HG03039 (cell line): ENCODE data around the gene OR9Q2.
"Not testable (repeated sequence)": the region's sequence is repeated elsewhere in the genome, so short reads cannot be mapped to it uniquely, and the experiment has no call there.

Experiments used
- ATAC-seq: cut with Tn5 transposase; IDR thresholded peaks from one replicate; pipeline ENCODE4 v1.9.1; 2021; ENCODE audit warnings: mild to moderate bottlenecking, moderate library complexity; ENCODE audit not compliant: unreplicated experiment

Gene OR9Q2, protein sequence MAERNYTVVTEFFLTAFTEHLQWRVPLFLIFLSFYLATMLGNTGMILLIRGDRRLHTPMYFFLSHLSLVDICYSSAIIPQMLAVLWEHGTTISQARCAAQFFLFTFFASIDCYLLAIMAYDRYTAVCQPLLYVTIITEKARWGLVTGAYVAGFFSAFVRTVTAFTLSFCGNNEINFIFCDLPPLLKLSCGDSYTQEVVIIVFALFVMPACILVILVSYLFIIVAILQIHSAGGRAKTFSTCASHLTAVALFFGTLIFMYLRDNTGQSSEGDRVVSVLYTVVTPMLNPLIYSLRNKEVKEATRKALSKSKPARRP

DNA sequence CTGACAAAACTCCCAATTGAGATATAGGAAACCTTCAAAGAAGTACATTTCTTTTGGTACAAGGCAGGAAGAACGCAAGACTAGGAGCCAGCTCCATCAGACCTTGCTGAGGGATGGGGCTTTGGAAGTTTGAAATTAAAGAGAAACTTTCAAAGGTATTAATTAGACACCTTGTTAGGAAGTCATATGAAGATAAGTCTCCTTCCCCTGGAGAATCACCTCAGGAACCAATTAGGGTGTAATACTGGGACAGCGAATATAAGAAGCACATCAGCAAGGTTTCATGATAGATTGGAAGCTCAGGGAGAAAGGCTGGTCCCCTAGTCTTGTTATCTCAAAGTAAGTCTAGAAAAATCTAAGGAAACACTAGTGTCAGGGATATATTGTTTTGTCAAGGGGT lies at the start of gene OR9Q2:
Gene OR9Q2 (plus strand): TSS at position 301 of the 400 bp plus-strand sequence. CDS start 1,421 bp downstream, outside the sequence.
- ATAC-seq = no peak

DNA sequence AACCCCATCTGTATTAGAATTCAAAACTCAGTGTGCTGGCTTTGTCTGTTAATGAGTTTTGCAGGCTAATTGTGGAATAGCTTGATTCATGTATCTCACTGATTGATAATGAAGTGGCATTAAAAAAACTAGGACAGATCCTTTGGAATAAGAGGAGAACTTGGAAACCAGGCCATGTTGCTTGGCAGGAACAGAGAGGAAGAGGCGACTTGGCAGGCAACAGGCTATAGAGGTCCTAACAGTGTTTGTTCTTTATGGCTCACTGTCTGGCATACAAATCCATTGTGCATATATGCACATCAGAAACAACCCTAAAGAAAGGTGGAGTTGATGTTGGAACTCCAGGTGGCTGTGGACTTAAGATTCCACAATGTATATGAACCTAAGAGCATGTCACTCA lies 46.1 kb upstream of the OR9Q2 start:
- ATAC-seq = no peak

DNA sequence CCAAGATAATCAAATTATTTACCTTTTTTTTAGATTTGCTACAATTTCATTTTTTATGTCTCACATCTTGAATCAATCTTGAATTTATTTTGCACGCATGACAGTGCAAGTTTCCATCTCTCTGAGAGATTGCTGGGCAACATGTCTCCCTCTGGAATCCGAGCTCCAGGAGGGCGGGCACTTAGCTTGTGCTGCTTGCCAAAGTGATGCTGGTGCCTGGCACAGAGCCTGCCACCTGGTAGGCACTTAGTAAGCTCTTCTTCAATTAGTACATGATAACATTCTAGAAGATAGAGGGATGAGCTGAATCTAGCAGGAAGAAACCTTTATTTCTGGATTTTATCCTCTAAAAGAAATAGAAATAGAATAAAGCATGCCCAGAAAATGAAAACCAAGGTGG lies 36.1 kb upstream of the OR9Q2 start:
- ATAC-seq = no peak

DNA sequence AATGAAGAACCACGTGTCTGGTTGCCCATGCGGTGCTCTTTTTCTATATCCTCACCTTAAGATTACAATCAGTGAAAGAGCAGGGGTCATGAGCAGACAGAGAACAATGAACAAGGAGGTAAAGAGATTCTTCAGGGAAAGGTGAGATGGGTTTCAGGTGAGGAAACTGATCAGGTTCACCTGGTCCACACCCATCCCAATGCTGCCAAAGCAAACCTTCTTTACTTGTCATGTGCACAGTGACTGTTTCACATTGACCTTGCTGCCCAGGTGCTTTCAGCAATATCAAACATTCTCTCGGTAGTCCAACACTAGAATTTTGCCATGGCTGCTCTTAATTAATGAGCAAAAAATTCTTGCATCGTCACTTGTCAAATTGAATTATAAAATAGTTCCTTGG lies 24.5 kb upstream of the OR9Q2 start:
- no peak for ATAC-seq

DNA sequence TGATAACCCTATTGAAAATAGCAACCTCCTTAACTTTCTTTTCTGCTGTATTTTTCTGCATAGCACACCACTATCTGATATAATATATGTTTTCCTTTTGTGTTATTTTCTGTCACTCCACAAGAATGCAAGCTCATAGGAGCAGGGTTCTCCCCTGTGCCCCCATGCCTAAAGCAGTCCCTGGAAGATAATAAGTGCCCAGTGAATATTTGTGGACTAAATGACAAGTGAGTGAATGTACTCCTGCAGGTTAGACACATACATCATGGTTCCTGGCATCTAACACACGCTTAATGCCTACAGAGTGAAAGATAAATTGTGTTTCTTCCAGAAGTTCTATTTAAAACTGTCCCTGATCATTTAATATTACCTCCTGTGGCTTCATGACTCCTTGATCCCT lies 23.9 kb upstream of the OR9Q2 start:
- ATAC-seq = no peak

DNA sequence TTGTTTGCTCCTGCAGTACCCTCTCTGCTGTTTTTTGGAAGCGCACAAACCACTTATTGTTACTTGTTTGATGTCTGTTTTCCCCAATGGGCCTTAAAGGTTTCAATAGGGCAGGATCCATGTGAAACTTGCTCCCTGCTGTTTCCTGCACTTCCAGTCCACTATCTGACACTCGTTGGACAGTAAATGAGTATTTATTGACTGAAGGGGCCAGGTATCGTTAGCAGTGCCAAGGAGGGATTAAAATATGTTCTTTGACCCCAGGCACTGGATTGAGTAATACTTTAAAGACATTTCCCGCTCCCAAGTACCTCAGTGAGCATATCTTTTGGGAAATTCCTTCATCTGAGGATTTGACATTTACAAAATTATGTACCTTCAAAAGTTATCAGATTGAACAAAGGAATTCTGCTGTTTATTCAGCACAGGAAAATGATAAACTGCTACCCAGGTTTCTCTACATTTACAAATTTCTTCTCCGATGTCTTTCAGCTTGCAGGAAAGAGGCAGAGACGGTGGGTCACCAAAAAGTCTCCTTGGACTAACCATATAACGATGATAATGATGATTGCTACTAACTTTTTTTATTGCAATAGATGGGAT lies 23.3 kb upstream of the OR9Q2 start:
- ATAC-seq = no peak

DNA sequence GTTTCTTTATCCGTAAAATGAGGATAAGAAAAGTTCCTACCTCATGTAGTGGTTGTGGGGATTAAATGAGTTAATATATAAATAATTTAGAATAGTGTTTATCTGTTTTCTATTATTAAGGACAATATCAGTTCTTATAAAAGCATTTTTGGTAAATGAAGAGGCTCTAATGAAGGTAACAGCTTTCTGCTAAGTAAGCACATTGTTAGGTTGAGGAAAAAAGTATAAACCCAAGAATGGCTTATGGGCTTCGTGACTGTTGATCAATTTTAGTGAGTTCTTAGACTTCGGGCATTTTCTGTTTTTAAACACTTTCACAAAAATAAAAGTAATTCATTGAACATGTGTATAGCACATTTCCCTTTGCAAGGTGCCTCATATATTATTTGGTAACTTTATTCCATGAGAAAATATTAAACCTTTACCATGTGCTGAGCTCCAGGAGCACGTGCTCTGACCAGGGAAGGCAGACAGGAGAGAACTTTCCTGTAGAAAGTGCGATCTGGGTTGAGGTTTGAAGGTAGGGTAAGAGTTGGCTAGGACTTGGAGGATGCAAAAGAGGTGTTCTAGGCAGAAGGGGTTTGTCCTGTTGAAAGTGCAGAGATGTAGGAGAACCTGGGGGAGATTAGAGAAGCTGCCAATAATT lies 11.3 kb upstream of the OR9Q2 start:
- ATAC-seq = no peak

DNA sequence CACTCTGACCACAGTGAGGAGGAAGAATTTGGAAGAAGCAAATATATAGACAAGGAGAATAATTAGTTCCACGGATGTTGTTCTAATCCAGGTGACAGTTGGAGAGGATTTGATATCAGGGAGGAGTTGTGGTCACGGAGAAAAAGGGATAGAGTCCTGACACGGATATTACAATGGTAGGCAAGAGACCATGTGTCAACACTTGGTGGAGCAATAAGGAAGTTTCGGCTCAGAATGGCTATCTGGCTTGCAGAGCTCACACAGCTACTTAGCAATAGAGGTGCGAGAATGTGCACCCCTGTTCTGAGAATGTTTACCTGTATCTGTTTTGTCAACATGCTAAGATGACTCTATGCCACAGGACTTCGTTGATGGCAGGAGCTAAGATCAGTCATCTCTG lies 10.4 kb upstream of the OR9Q2 start:
- no peak for ATAC-seq

DNA sequence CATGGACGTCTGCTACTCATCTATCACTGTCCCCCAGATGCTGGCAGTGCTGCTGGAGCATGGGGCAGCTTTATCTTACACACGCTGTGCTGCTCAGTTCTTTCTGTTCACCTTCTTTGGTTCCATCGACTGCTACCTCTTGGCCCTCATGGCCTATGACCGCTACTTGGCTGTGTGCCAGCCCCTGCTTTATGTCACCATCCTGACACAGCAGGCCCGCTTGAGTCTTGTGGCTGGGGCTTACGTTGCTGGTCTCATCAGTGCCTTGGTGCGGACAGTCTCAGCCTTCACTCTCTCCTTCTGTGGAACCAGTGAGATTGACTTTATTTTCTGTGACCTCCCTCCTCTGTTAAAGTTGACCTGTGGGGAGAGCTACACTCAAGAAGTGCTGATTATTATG lies 9.2 kb upstream of the OR9Q2 start:
- ATAC-seq = no peak

DNA sequence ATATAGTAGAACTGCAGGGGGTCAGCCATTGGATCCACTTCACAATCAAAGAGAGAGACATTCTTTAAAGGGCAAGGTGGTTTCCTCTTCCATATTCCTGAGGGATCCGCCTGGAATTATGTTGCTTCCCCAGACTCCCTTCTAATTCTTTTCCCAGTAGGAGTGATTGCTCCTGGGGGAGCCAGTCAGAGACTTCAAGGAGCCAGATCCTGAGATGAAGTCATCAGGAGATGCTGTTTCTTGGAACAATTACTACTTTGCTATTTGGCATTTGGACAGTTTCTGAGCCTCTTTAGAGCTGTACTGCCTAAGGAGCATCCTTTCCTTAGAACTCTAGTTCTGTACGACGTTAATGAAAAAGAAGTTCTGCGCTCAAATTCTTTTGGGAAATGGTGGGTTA lies 1.9 kb upstream of the OR9Q2 start:
- no peak for ATAC-seq

DNA sequence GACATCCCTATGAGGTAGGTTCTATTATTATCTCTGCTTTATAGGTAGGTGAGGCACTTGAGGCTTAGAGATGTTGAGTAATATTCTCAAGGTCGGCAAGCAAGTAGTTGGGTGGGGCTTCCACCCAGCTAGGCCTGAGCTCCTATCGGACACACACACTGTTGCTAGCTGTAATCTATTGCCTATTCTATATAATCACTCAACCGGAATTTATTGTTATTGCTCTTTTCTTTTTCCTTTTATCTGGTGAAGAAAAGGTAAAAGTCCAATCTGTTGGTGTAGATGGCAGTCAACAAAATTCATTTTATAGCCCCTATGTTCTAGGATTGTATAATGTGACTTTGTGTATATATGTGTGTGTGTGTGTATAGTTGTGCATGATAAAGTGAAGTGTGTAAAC lies 3.4 kb downstream of the OR9Q2 start:
- ATAC-seq = no peak

DNA sequence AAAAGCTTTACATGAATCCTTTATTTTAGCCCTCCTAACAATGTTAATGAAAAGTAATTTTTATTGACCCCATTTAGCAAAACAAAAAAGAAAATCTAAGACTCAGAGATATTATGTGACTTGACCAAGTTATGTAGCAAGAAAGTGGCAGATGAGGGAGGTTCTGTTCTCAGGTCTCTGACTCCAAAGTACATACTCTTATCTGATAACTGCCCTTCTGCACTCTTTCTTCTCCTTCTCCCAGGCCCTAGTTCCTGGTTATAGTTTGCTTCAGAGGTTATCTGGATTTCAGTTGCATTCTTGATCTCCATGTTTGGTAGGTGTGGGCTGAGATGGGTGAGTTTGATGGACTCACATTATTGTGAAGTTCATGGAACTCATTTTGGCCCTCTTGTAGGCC lies 4.5 kb downstream of the OR9Q2 start:
- ATAC-seq = no peak

DNA sequence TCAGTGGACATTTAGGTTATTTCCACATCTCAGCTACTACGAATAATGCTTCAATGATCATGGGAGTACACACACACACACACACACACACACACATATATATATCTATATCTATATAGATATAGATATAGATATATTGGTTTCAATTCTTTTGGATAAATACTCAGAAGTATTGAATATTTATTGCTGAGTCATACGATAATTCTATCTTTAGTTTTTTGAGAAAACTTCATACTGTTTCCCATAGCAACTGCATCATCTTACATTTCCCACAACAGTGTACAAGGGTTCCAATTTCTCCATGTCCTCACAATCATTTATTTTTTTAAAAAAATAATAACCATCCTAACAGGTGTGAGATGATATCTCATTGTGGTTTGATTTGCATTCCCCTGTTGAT lies 7.1 kb downstream of the OR9Q2 start:
- no peak for ATAC-seq

DNA sequence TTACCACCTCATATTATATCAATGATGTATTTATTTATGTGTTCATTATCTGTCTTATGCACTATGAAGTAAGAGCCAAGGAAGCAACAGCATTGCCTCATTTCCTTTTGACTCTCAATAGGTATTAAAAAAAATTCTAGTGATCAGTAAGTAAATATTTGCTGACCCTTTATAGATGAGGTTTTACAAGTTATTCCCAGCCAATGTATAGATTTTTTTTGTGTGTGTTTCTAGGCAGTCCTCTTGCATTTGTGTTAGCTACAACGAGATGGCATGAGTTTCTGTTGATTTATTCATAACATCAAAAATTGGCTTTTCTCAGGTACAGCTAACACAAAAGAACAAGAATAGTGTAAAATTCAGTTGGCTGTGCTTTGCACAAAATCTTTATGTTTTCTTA lies 10.4 kb downstream of the OR9Q2 start:
- no peak for ATAC-seq

DNA sequence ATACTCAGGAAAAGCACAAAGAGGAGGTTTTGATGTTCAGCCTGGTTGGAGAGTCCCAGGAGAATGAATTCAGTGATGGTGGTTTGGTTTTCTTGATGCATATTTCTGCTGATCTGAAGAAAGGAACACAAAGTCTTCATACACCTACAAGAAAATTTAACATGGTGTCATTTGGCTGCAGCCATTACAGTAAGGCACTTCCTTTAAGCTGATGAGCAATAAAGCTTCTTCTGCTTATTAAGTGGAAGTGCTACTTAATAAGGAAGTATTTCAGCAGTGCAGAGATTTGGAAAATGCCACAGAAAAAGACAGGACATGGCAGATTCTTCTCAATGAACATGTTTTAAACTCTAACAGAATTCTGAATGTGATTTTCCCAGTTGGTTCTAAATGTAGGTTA lies 15.2 kb downstream of the OR9Q2 start, which contains the start of gene OR1S2:
Gene OR1S2 (minus strand): TSS at position 101 of the 400 bp plus-strand sequence. CDS start 0 bp downstream, at position 101.
- ATAC-seq = no peak

DNA sequence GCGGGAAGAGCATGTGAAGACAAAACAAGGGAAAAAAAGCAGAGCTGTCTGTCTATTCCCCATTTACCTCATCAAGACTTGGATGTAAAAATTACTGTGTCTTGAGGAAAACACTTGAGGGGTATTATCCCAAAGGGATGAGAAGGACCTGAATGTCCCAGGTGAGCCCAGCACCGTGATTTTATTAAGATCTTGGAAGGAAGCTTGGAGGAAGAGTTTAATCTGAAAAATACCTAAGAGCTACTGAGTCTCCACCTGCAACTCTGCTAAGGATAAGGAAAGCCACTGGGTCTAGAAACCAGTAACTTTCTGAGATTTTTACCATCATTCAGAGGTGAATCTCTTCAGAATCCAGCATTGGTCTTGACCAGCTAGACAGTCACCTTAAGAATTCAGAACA lies 23.6 kb downstream of the OR9Q2 start, which contains the start of gene OR1S1:
Gene OR1S1 (plus strand): TSS at position 301 of the 400 bp plus-strand sequence.
- ATAC-seq = not testable (repeated sequence)

DNA sequence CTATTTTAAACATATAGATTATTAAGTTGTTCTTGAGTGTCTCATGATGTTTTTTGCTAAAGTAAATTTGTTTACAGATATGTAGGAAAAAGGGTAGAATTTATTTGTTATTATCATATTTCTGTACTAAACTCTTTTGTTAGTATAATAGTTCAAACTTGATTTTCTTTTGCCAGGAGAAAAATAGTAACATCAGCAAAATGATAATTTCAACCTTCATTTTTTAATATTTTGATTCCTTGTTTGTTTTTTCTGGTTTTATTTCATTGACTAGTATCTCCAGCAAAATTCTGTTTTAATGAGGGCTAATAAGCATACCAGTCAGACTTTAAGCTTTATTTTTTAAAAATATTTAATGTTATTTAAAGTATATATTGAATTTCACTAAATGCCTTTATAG lies 27.6 kb downstream of the OR9Q2 start:
- ATAC-seq = no peak

DNA sequence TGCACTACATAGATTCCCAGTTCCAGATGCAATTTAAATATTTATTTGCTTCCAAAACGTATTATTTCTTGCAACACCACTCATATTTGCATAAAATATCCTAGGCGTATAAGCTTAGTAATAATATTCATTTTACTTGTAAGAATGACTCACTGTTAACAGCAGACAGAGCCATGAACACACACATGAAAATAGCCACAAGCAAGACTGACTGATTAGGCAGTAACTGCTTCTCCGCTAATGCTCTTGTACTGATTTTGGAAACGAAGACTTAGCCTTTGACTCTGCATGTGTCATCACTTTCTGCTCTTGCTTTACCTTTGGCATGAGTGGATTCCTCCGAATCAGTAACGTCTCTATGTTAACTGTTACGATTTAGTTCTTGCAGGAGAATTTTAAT lies 33.9 kb downstream of the OR9Q2 start:
- no peak for ATAC-seq

DNA sequence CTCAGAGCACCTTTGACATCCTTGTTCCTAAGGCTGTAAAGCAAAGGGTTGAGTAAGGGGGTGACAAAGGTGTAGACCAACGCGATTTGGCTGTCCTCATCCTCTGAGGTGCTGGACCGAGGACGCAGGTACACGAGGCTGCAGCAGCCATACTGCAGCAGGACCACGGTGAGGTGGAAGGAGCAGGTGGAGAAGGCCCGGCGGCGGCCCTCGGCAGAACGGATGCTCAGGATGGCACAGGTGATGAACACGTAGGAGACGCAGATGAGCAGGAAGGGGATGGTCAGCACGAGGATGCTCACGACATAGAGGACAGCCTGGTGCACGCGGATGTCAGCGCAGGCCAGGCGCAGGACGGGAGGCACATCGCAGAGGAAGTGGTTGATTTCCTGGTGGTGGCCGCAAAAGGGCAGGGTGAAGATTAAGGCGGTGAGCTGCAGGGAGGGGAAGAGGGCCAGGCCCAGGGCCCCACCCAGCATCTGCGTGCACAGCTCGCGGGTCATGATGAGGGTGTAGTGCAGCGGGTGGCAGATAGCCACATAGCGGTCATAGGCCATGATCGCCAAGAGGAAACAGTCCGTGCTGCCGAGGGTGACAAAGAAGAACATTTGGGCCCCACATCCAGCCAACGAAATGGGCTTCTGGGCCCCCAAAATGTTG lies 39.2 kb downstream of the OR9Q2 start:
- ATAC-seq = no peak
